CD14-positive monocyte (primary cell): ENCODE results near the gene CALML4. TPM values are rescaled to one million over a fixed set of nuclear protein-coding genes. Genes with fewer than 3 reads are reported as not detected.

Source experiments
- DNase-seq, 3 donors: peaks; one replicate each; pipeline ENCODE4 v3.0.0-alpha.2; 2011 to 2022
- H2AFZ ChIP-seq: 2 replicates; pipeline ENCODE4 v1.6.0; 2012; ENCODE audit warnings: mild to moderate bottlenecking, low read depth, low read length, inconsistent platforms; ENCODE audit not compliant: insufficient read depth, poor library complexity, severe bottlenecking
- H3K27ac ChIP-seq, 2 donors: 1 replicate in 1 of 2; 2 replicates in 1 of 2; pipeline ENCODE4 v1.5.1; 2012 to 2013; ENCODE audit warnings: low read length in 2 of 2, control low read depth in 1 of 2, inconsistent platforms in 1 of 2, low read depth in 1 of 2, mild to moderate bottlenecking in 1 of 2
- H3K27me3 ChIP-seq, 2 donors: one replicate each; pipeline versions ENCODE4 v1.6.0 to v1.6.1; 2011 to 2013; ENCODE audit warnings: low read length in 2 of 2; ENCODE audit not compliant: control insufficient read depth in 2 of 2, insufficient read depth in 2 of 2
- H3K36me3 ChIP-seq, 2 donors: replicated peaks in 1 of 2; 1 replicate in 1 of 2; 2 replicates in 1 of 2; pipeline versions ENCODE4 v1.5.1 to v1.6.1; 2012 to 2013; ENCODE audit warnings: low read length in 2 of 2, control low read depth in 1 of 2, inconsistent platforms in 1 of 2, mild to moderate bottlenecking in 1 of 2; ENCODE audit not compliant: insufficient read depth in 2 of 2, control insufficient read depth in 1 of 2
- H3K4me1 ChIP-seq, 2 donors: 1 replicate in 1 of 2; 2 replicates in 1 of 2; pipeline versions ENCODE4 v1.5.1 to v1.6.1; 2012 to 2013; ENCODE audit warnings: low read length in 2 of 2, control low read depth in 1 of 2, inconsistent platforms in 1 of 2, mild to moderate bottlenecking in 1 of 2, moderate library complexity in 1 of 2; ENCODE audit not compliant: insufficient read depth in 2 of 2, control insufficient read depth in 1 of 2
- H3K4me2 ChIP-seq: replicated peaks from 2 replicates; pipeline ENCODE3; 2012; ENCODE audit warnings: low read length, moderate library complexity, mild to moderate bottlenecking; ENCODE audit not compliant: poor library complexity, severe bottlenecking; ENCODE audit errors: extremely low read depth
- H3K4me3 ChIP-seq, 3 experiments: fragments of 200-600 bp in 1 of 3; sonication (generic) in 1 of 3; replicated peaks in 1 of 3; 1 replicate in 2 of 3; 2 replicates in 1 of 3; pipeline ENCODE4 v1.5.1; 2011 to 2013; ENCODE audit warnings: low read length in 3 of 3, mild to moderate bottlenecking in 3 of 3, control low read depth in 2 of 3, low read depth in 2 of 3, inconsistent platforms in 1 of 3, moderate library complexity in 1 of 3
- H3K79me2 ChIP-seq: 2 replicates; pipeline ENCODE4 v1.6.0; 2012; ENCODE audit warnings: mild to moderate bottlenecking, control low read depth, inconsistent platforms, low read length, moderate library complexity; ENCODE audit not compliant: insufficient read depth
- H3K9ac ChIP-seq: 2 replicates; pipeline ENCODE4 v1.6.0; 2017; ENCODE audit warnings: low read length, mild to moderate bottlenecking; ENCODE audit not compliant: insufficient read depth, poor library complexity, severe bottlenecking
- H3K9me3 ChIP-seq, 2 donors: replicated peaks in 1 of 2; 1 replicate in 1 of 2; 2 replicates in 1 of 2; pipeline versions ENCODE4 v1.5.1 to v1.6.1; 2012 to 2013; ENCODE audit warnings: low read length in 2 of 2, control low read depth in 1 of 2; ENCODE audit not compliant: control insufficient read depth in 1 of 2, insufficient read depth in 1 of 2
- H4K20me1 ChIP-seq: 2 replicates; pipeline ENCODE4 v1.6.0; 2012; ENCODE audit warnings: mild to moderate bottlenecking, low read length, control low read depth, moderate library complexity; ENCODE audit not compliant: insufficient read depth
- H3K27ac Mint-ChIP-seq, 7 donors: one replicate each; pipeline ENCODE4 v1.8.0; 2020; ENCODE audit warnings: mild to moderate bottlenecking in 7 of 7, mixed read lengths in 7 of 7, moderate library complexity in 6 of 7, inconsistent platforms in 2 of 7
- H3K27me3 Mint-ChIP-seq, 3 donors: one replicate each; pipeline ENCODE4 v1.8.0; 2021 to 2022; ENCODE audit warnings: low read depth in 3 of 3, mild to moderate bottlenecking in 3 of 3, mixed read lengths in 3 of 3, moderate library complexity in 3 of 3, inconsistent platforms in 1 of 3
- H3K36me3 Mint-ChIP-seq, 2 donors: one replicate each; pipeline ENCODE4 v1.8.0; 2020; ENCODE audit warnings: mixed read lengths in 2 of 2, inconsistent platforms in 1 of 2, mild to moderate bottlenecking in 1 of 2
- H3K4me1 Mint-ChIP-seq: one replicate; pipeline ENCODE4 v1.8.0; 2020; ENCODE audit warnings: mild to moderate bottlenecking, mixed read lengths
- H3K4me3 Mint-ChIP-seq, 2 donors: one replicate each; pipeline ENCODE4 v1.8.0; 2020; ENCODE audit warnings: mild to moderate bottlenecking in 2 of 2, mixed read lengths in 2 of 2, moderate library complexity in 1 of 2
- H3K9me3 Mint-ChIP-seq, 7 donors: one replicate each; pipeline ENCODE4 v1.8.0; 2020 to 2022; ENCODE audit warnings: mixed read lengths in 7 of 7, mild to moderate bottlenecking in 6 of 7, moderate library complexity in 6 of 7, inconsistent platforms in 2 of 7
- WGBS: methylation state at CpG from one replicate; pipeline ENCODE4 v1.1.5; 2013; ENCODE audit warnings: missing lambda C conversion rate; ENCODE audit not compliant: insufficient coverage; 5-methylcytosine and 5-hydroxymethylcytosine counted together
- intact Hi-C, 2 donors: fragments of 100-400 bp; cut with micrococcal nuclease; formaldehyde crosslinking; loops; one replicate each; pipeline versions ENCODE4 v1.15.0 to v1.15.1; 2023
- polyA plus RNA-seq, 3 donors: library from polyadenylated mRNA; depleted of rRNA in 1 of 3; unstranded in 2 of 3; stranded (reverse) in 1 of 3; fragments of 300-500 nt in 2 of 3; fragments of >200 nt in 1 of 3; fragmentation: Illumina TruSeq in 2 of 3; gene quantifications; 1 replicate in 2 of 3; 2 replicates in 1 of 3; pipeline ENCODE4 v1.2.3, GENCODE V29; 2012 to 2021
- TF ChIP-seq, protein P1 (sequence below): fragments of 200-600 bp; IDR thresholded peaks from one replicate; pipeline ENCODE4 v1.8.0; 2022; ENCODE audit warnings: antibody characterized with exemption, mild to moderate bottlenecking

CALML4 gene
- polyA plus RNA-seq, 3 donors, result 24.3 to 44.5 (median 38.8) TPM

DNA sequence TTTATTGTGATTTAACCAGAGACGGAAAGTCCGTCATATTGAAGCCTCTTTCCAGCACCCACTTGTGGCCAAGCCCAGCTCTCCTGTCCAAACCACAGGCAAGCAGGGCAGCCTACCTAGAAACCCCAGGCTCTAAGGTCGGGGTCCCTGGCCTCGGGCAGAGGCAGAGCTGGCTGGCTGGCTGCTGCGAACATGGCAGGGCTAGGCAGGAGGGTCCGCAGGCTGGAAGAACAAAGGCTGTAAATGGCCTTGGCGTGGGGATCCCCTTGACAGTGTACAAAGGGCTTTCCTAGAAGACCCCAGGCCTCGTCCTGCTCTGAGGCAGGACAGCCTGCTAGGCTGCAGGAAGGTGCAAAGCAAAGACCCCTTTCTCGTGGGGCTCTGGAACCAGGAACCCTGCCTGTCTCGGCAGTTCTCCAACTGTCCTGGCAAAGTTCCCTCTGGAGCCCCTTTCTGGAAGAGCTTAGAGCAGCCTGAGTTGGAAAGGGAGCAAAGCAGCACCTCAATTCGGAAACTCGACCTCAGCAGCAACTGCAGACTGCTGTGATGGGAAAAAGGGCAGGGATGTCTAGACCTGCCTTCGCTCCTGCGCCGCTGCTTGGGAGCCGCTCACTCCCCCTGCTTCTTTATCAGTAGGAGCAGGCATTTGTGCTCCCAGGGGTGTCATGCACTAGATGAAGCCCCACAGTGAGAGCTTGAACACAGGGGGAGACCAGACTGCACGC, 8.5 kb downstream of the CALML4 start:
- Mint-ChIP-seq H3K36me3 (peaks cover 44 to 69% of the 10 kb centered on the region in 2 donors), H3K9me3 (no peaks in the 10 kb centered on the region), H3K4me3 (no peak overlapping the region), H3K4me1 (peaks cover 28% of the 10 kb centered on the region), H3K27ac (peak overlapping the region in 3 of 7 donors; percentile 4 to 50 (median 32)), H3K27me3 (peaks cover 0 to 2% (median 0%) of the 10 kb centered on the region in 3 donors)
- DNase-seq, result no peak
- Histone ChIP-seq H3K4me2 (no peak overlapping the region), H3K27ac (no peak overlapping the region), H2AFZ (no peak overlapping the region), H3K79me2 (peaks cover 25% of the 10 kb centered on the region), H4K20me1 (peaks cover 100% of the 10 kb centered on the region), H3K9me3 (no peaks in the 10 kb centered on the region), H3K36me3 (peaks cover 42 to 68% of the 10 kb centered on the region in 2 donors), H3K4me3 (no peak overlapping the region), H3K27me3 (no peaks in the 10 kb centered on the region), H3K4me1 (peaks cover 6 to 10% of the 10 kb centered on the region in 2 donors), H3K9ac (no peak overlapping the region)
- WGBS, result 94% methylated on average over 16 of the region's 17 CpGs
- intact Hi-C loops, result no loop called here
- TF ChIP-seq, protein P1, sequence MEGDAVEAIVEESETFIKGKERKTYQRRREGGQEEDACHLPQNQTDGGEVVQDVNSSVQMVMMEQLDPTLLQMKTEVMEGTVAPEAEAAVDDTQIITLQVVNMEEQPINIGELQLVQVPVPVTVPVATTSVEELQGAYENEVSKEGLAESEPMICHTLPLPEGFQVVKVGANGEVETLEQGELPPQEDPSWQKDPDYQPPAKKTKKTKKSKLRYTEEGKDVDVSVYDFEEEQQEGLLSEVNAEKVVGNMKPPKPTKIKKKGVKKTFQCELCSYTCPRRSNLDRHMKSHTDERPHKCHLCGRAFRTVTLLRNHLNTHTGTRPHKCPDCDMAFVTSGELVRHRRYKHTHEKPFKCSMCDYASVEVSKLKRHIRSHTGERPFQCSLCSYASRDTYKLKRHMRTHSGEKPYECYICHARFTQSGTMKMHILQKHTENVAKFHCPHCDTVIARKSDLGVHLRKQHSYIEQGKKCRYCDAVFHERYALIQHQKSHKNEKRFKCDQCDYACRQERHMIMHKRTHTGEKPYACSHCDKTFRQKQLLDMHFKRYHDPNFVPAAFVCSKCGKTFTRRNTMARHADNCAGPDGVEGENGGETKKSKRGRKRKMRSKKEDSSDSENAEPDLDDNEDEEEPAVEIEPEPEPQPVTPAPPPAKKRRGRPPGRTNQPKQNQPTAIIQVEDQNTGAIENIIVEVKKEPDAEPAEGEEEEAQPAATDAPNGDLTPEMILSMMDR, result no peak

DNA sequence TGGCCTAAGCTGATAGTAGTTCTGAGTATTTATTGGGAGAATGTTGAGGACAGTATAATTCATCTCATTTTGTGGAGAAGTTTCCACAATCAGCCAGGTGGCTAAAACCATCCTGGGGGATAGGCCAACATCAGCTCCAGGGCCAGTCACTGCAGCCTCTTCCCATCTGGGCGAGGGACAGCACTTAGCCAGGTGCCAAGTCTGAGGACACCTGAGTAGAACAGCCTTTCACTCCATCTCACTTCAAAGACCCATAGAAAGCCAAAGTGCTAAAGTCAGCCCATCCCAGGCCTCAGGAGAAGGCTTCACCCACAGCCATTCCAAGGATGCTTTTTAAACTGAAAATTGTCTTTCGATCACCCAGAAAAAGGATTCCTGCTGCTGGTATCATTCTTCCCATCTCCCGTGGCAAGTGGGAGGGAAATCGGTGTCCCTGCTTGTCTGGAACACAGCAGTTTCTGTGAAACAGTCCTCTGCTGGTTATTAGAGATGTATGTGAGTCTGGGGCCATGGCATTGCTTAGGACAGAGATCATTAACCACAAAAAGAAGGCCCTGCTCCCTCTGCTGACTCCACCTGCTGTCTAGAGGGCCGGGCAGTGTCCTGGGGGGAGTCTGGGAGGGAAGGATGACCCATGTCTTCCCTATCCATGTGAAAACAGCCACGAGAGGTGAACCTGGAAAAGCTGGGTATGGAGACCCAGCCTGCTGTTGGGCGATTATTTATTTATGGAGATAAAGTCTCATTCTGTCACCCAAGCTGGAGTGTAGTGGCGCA, 9.6 kb downstream of the CALML4 start:
- H4K20me1 ChIP-seq, result peaks cover 95% of the 10 kb centered on the region
- H3K4me2 ChIP-seq, result no peak overlapping the region
- H3K27me3 ChIP-seq, result no peaks in the 10 kb centered on the region
- intact Hi-C loops, result no loop called here
- no peak overlapping the region for H3K4me3 Mint-ChIP-seq
- DNase-seq, result no peak
- peaks cover 0 to 2% (median 0%) of the 10 kb centered on the region in 3 donors for H3K27me3 Mint-ChIP-seq
- no peaks in the 10 kb centered on the region for H3K9me3 ChIP-seq
- no peak overlapping the region for H3K9ac ChIP-seq
- H2AFZ ChIP-seq, result no peak overlapping the region
- no peak overlapping the region for H3K4me3 ChIP-seq
- H3K27ac Mint-ChIP-seq, result peak overlapping the region in 5 of 7 donors; percentile 19 to 69 (median 59)
- H3K4me1 ChIP-seq, result peaks cover 6 to 10% of the 10 kb centered on the region in 2 donors
- H3K79me2 ChIP-seq, result peaks cover 14% of the 10 kb centered on the region
- H3K4me1 Mint-ChIP-seq, result peaks cover 23% of the 10 kb centered on the region
- 98% methylated on average over 4 of the region's 8 CpGs for WGBS
- peaks cover 51 to 78% of the 10 kb centered on the region in 2 donors for H3K36me3 ChIP-seq
- H3K36me3 Mint-ChIP-seq, result peaks cover 54 to 77% of the 10 kb centered on the region in 2 donors
- no peaks in the 10 kb centered on the region for H3K9me3 Mint-ChIP-seq
- TF ChIP-seq, protein P1, result peak; percentile 32
- peak overlapping the region in 1 of 2 donors; percentile 30 for H3K27ac ChIP-seq
